Stimulated activated CD8-positive, alpha-beta memory T cell treated with anti-CD3 and anti-CD28 coated beads, Interleukin-15, amount 100 ng/mL, for 48 hours (primary cell): Measurements from ENCODE around the gene TNIK.

Source experiments
- DNase-seq, 2 donors: peaks; one replicate each; pipeline ENCODE4 v3.0.0-alpha.2; 2020; ENCODE audit warnings: low read depth in 2 of 2

TNIK gene

GRCh38 chr3:171340434-171340833 is 119.8 kb downstream of the TNIK start:
- no peak for DNase-seq

GRCh38 chr3:171339598-171339997 is 120.6 kb downstream of the TNIK start:
- no peak for DNase-seq

DNA sequence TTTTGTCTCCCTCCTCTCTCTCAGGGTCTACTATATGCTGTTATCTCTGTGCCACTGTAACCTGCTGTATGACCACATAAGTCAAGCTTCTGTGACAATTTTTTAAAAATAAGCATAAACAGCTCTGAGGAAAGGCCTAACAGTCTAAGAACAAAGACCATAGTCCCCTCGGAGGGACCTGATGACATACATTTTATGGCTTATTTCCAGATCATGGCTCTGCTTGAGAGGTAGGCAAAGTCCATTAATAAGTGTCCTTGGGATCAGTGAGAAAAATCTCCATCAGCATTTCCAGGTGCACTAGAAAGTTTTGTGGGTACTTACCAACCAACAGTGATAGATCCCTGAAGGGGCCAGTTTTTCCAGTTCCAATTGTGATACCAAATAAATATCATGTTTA is 123.8 kb downstream of the TNIK start:
- no peak for DNase-seq

DNA sequence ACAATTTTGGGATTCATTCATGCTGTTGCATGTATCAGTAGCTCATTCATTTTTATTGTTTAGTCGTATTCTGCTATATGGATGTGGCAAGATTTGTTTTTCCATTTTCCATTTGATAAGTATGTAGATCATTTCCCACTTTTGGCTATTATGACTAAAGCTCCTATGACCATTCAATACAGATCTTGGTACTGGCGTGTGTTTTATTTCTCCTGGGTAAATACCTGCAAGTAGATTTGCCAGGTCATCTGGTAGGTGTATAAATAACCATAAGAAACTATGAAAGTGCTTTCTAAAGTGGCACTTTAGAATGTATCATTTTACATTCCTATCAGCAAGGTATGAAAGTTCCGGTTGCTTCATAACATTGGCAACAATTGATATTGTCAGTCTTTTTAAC is 124.6 kb downstream of the TNIK start:
- no peak for DNase-seq

DNA sequence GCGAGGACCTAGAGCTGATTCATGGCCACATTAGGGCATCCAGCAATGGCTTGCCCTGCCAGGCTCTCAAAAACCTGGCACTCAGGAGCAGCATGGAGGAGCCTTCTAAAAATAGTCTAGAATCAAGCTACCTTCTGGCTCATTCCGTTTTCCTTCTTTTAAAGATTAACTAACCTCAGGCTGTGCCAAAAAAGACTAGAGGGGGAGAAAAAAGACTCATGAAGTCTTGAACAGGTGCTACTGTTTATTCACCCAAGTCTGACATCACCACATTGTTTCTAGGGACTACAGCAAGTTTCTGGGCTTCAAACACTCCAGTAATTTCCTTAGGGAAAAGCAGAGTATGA is 125.8 kb downstream of the TNIK start:
- DNase-seq = no peak

DNA sequence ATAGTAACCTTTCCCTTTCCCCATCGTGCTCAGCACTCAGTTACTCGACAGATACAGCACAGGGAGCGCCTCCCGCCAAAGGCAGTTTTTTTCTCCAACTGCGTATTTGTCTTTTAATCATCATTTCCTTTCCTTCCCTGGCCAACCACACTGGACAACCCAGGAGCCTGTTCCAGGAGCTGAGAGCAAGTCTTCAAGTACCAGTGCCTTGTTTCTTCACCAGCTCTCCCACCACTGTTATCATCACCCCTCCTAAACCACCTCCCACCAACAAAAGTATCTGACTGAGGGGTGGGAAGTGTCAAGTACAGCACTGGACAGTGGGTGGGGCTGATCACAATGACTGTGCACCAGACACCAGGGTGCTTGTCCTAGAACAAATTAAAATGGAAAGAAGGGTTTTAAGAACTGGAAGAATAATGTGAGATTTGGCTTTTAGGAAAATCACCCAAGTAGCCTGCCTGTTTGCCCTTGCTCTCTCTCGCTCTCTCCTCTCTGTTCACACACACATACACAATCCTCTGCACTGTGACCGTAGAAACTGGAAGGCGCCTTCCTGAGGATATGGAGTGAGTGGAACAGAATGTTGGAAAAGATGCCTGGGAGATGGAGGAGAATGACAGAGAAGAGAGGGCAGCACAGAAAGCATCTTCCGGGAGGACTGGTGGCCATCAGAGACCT is 126.3 kb downstream of the TNIK start:
- DNase-seq = no peak

DNA sequence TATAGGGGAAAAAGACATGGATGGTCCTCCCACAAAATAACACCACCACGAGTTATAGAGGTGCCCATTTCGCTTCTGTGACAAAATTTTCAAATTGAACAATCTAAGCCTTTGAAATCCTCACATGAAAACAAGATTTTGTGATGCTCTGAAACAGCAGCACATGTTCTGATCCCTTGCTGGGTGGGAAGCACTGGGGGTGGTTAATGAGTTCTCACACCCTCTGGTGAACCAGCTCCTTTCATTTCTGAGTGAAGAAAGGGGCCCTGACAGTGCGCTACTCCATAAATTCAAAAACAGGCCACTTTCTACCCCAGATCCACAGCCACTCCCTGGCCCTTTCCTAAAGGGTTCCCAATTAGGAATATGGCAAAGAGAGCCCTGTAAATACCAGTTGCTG is 129.3 kb downstream of the TNIK start:
- no peak for DNase-seq

DNA sequence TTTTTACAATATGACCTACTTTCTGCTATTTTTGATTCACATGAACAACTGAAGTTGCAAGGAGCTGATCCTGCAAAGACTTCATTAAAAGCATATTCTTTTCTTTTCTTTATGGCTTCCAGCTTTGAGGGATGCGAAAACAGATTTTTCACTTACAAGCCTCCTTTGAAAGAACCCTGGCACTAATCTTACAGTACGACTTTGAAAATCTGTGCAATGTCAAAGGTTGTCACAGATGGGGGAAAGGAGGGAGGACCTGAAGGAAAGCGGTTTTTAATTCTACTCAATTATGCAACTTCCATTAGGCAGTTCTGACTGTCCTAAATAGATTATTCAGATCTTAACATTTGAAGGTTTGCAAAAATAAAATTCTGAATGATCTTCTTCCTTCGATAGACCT is 130.5 kb downstream of the TNIK start:
- DNase-seq = no peak

DNA sequence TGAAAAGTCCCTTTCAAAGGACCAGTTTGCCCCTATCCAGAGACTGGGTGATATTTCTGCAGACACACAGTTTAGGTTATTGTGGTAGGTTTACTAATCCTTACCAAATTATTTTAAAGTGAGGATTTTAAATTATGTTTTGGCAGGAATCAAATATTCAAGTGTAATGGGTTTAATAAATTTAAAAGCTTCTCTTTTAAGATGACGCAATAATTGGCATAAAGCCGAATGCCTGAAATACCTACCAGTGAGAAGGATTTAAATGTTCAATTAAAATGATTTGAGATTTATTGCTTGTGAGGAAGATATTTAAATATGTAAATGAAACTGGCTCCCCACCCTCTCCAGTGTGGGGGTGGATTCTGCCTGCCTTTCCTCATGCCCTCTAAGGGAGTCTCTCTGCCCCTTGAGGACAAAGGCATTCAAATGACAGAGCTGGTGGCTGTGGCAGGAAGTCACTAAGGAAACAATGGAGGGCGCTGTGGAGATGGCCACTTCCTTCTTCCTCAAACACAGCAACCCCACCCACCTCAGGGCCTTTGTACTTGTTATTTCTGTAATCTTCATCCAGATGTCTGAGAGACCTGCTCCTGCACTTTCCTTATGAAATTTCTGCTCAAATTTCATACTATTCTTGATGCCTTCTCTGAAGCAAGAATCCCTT is 131.7 kb downstream of the TNIK start:
- peak in 1 of 2 donors; percentile 16 for DNase-seq

GRCh38 chr3:171327441-171328174 is 132.6 kb downstream of the TNIK start:
- DNase-seq = no peak

GRCh38 chr3:171326717-171327440 is 133.3 kb downstream of the TNIK start:
- DNase-seq = no peak

GRCh38 chr3:171323938-171324536 is 136.2 kb downstream of the TNIK start:
- DNase-seq = no peak

- DNase-seq = no peak
Observed at GRCh38 chr3:171321559-171322360, 138.4 kb downstream of the TNIK start.

DNA sequence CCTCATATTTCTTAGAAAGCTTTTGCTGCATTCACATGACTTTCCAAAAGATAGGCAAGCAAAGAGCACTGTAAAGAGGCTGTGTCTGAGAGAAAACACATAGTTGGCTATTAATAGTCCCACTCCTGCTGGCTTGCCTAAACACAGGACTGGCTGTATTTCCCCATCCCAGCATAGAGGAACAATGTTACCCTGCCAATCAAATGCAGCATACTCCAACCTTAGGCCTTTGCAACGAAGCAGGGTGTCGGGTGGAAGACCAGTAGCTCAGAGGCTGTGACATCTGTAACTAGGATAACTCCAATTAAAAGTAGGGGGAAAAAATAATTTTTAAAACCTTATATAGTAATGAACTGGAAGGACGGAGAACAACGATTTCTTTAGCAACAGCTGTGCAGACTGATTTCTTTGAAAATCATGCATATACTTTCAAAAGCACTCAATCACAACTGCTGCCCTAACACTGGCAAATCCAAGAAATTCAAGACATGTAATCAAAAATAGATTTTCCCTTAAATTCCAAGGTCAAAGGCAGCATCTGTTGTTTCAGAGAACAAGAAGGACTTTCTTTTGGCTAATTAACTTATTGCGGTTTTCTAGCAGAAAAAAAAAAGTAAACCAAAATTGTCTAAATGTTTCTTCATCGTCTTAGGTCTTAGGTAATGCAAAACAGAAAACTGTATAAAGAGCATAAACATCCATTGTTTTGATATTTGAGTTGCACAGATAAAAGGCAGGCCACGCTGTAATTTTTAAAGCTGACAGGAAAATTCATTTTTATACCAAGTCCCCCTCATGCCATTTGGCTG is 139.3 kb downstream of the TNIK start:
- no peak for DNase-seq

DNA sequence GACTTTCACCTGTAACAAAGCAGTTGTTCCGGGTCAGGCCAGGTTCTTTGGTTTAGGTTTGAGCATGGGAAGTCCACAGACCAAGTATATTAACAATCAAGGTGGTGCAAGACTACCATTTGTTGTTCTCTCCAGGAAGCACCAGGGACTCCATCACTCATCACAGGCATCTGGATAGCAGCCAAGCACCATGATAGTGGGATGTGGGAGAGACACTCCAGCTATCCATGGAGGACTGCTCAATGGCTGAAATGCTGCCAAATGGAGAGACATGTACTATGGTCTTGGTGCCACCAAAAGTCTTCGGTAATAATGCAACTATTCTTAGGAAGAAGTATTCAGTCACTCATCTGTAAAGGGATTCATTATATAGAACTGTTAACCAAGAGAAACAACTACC is 143.0 kb downstream of the TNIK start:
- DNase-seq = no peak

DNA sequence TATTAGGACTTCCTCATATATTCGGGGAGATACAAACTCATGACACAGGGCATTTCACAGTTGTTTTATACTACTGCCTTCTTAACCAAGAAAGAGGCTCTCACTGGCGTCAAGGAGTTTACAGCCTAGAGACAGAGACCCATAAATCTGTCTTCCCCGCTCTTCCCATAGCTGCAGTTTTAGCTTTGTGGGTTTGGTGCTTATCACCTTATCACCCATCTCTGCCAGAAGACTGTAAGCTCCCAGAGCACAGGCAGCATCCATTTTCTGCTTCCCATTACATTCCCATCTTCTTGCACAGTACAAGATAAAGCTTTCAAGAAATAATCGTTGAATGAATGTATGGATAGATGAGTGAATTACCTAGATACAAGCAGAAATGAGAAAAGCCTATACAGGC is 144.3 kb downstream of the TNIK start:
- no peak for DNase-seq

- DNase-seq = no peak
Observed at GRCh38 chr3:171315101-171315500, 145.1 kb downstream of the TNIK start.

GRCh38 chr3:171314341-171314740 is 145.9 kb downstream of the TNIK start:
- DNase-seq = no peak

DNA sequence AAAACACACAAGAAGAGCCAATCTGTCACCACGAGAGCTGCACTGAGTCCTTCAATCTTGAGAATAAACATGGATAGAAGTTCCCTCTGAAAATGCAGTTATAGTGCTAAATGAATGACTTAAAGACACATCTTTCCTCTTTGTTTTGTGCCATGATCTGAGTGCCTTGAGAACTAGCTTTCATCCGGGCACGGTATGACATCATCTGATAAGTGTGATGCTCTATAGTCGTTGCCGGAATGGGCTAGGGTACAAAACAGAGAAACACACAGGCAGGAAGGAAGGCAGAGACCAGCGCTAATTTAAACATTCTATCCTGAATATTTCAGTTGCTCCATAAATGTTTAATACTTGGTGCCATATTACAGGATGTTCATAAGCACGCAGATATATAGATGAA is 146.5 kb downstream of the TNIK start:
- no peak for DNase-seq

GRCh38 chr3:171312741-171313140 is 147.5 kb downstream of the TNIK start:
- no peak for DNase-seq
